ENCODE results near the gene CLUH. TPM values are rescaled to one million over a fixed set of nuclear protein-coding genes. Genes with fewer than 3 reads are reported as not detected.
"Not testable (repeated sequence)": the region's sequence is repeated elsewhere in the genome, so short reads cannot be mapped to it uniquely, and the experiment has no call there.

Gene CLUH
- total RNA-seq, 2 experiments from 2014 or later = 34.4 to 34.8 TPM

- no peaks in the 10 kb centered on the region for H3K27me3 Mint-ChIP-seq
- CTCF ChIA-PET = no interaction called here
- POLR2A ChIA-PET = no interaction called here
These were observed 29.2 kb downstream of the CLUH start for GRCh38 chr17:2682176-2682938.

GRCh38 chr17:2681650-2682049 is 29.9 kb downstream of the CLUH start:
- no peak overlapping the region for H3K27ac ChIP-seq (ENCODE audit: low read depth in 1 of 2, low read length in 2 of 2)
- POLR2A ChIA-PET = no interaction called here
- no peaks in the 10 kb centered on the region for H3K9me3 ChIP-seq (ENCODE audit: control insufficient read depth in 1 of 2, insufficient read depth in 1 of 2, low read length in 2 of 2)
- H3K36me3 ChIP-seq (ENCODE audit: insufficient read depth, low read length) = peaks cover 66% of the 10 kb centered on the region
- no peak for DNase-seq
- Mint-ChIP-seq H3K4me3 (no peak overlapping the region), H3K27me3 (no peaks in the 10 kb centered on the region), H3K4me1 (ENCODE audit: low read depth) (no peaks in the 10 kb centered on the region), H3K9me3 (no peaks in the 10 kb centered on the region), H3K27ac (no peak overlapping the region), H3K36me3 (ENCODE audit: low read depth) (peaks cover 67% of the 10 kb centered on the region)
- TF ChIP-seq CTCF (IDR thresholded peaks at IDR 0.05) = no peak
- intact Hi-C loops (cut with DNase I, micrococcal nuclease) = loop anchor here in 1 of 2 experiments (10.0 kb wide), 1 partner anchor 297 kb away; no protein-coding TSS in a partner anchor
- no peaks in the 10 kb centered on the region for H3K27me3 ChIP-seq (ENCODE audit: control insufficient read depth in 1 of 2, insufficient read depth in 2 of 2, low read length in 2 of 2)
- CTCF ChIA-PET = no interaction called here
- H3K4me1 ChIP-seq (ENCODE audit: insufficient read depth, low read length) = no peaks in the 10 kb centered on the region
- no peak for ATAC-seq (ENCODE audit: poor library complexity)
- H3K4me3 ChIP-seq (ENCODE audit: low read length) = no peak overlapping the region

More at GRCh38 chr17:2682176-2682938, 29.2 kb downstream of the CLUH start:
- no peak for ATAC-seq (ENCODE audit: poor library complexity)
- no peaks in the 10 kb centered on the region for H3K4me1 ChIP-seq (ENCODE audit: insufficient read depth, low read length)
- DNase-seq = no peak
- H3K27ac ChIP-seq (ENCODE audit: low read depth in 1 of 2, low read length in 2 of 2) = no peak overlapping the region
- H3K9me3 ChIP-seq (ENCODE audit: control insufficient read depth in 1 of 2, insufficient read depth in 1 of 2, low read length in 2 of 2) = no peaks in the 10 kb centered on the region
- H3K36me3 Mint-ChIP-seq (ENCODE audit: low read depth) = peaks cover 60% of the 10 kb centered on the region
- H3K36me3 ChIP-seq (ENCODE audit: insufficient read depth, low read length) = peaks cover 62% of the 10 kb centered on the region
- TF ChIP-seq CTCF (IDR thresholded peaks at IDR 0.05) = no peak
- H3K27ac Mint-ChIP-seq = peak overlapping the region; percentile 3
- H3K27me3 ChIP-seq (ENCODE audit: control insufficient read depth in 1 of 2, insufficient read depth in 2 of 2, low read length in 2 of 2) = no peaks in the 10 kb centered on the region
- intact Hi-C loops (cut with DNase I, micrococcal nuclease) = loop anchor here in 1 of 2 experiments (10.0 kb wide), 1 partner anchor 298 kb away; no protein-coding TSS in a partner anchor
- H3K4me1 Mint-ChIP-seq (ENCODE audit: low read depth) = no peaks in the 10 kb centered on the region
- no peak overlapping the region for H3K4me3 ChIP-seq (ENCODE audit: low read length)
- no peaks in the 10 kb centered on the region for H3K9me3 Mint-ChIP-seq
- H3K4me3 Mint-ChIP-seq = no peak overlapping the region

GRCh38 chr17:2680961-2681360 is 30.6 kb downstream of the CLUH start:
- Histone ChIP-seq H3K27ac (ENCODE audit: low read depth in 1 of 2, low read length in 2 of 2) (no peak overlapping the region), H3K27me3 (ENCODE audit: control insufficient read depth in 1 of 2, insufficient read depth in 2 of 2, low read length in 2 of 2) (no peaks in the 10 kb centered on the region), H3K36me3 (ENCODE audit: insufficient read depth, low read length) (peaks cover 73% of the 10 kb centered on the region), H3K4me1 (ENCODE audit: insufficient read depth, low read length) (no peaks in the 10 kb centered on the region), H3K9me3 (ENCODE audit: control insufficient read depth in 1 of 2, insufficient read depth in 1 of 2, low read length in 2 of 2) (no peaks in the 10 kb centered on the region), H3K4me3 (ENCODE audit: low read length) (no peak overlapping the region)
- Mint-ChIP-seq H3K27ac (no peak overlapping the region), H3K27me3 (no peaks in the 10 kb centered on the region), H3K9me3 (no peaks in the 10 kb centered on the region), H3K36me3 (ENCODE audit: low read depth) (peaks cover 72% of the 10 kb centered on the region), H3K4me3 (no peak overlapping the region), H3K4me1 (ENCODE audit: low read depth) (no peaks in the 10 kb centered on the region)
- POLR2A ChIA-PET = no interaction called here
- ATAC-seq (ENCODE audit: poor library complexity) (no peak), DNase-seq (no peak)
- CTCF ChIA-PET = no interaction called here
- no peak for TF ChIP-seq CTCF (IDR thresholded peaks at IDR 0.05)
- intact Hi-C loops (cut with DNase I, micrococcal nuclease) = loop anchor here in 1 of 2 experiments (10.0 kb wide), 1 partner anchor 296 kb away; no protein-coding TSS in a partner anchor

GRCh38 chr17:2679247-2679646 is 32.3 kb downstream of the CLUH start:
- H3K27me3 Mint-ChIP-seq; H3K27me3 ChIP-seq (ENCODE audit: control insufficient read depth in 1 of 2, insufficient read depth in 2 of 2, low read length in 2 of 2); H3K9me3 Mint-ChIP-seq; POLR2A ChIA-PET; DNase-seq; H3K4me3 ChIP-seq (ENCODE audit: low read length); H3K27ac ChIP-seq (ENCODE audit: low read depth in 1 of 2, low read length in 2 of 2); H3K4me1 Mint-ChIP-seq (ENCODE audit: low read depth); H3K9me3 ChIP-seq (ENCODE audit: control insufficient read depth in 1 of 2, insufficient read depth in 1 of 2, low read length in 2 of 2); H3K4me3 Mint-ChIP-seq; CTCF ChIA-PET; ATAC-seq (ENCODE audit: poor library complexity); H3K4me1 ChIP-seq (ENCODE audit: insufficient read depth, low read length); H3K27ac Mint-ChIP-seq: not testable (repeated sequence)
- peaks cover 79% of the 10 kb centered on the region for H3K36me3 Mint-ChIP-seq (ENCODE audit: low read depth)
- intact Hi-C loops (cut with DNase I, micrococcal nuclease) = loop anchor here (10.0 kb wide), 3 partner anchors 164 to 294 kb away; partner anchors contain the start of gene METTL16 (in 1 of the 2)
- H3K36me3 ChIP-seq (ENCODE audit: insufficient read depth, low read length) = peaks cover 78% of the 10 kb centered on the region

Data from CD4-positive, alpha-beta T cell (primary cell).